NT2/D1 (cell line): ENCODE results near the gene ARID1B.

Experiments
- SUZ12 ChIP-seq: IDR thresholded peaks from 2 replicates; pipeline ENCODE4 v1.6.1; 2011; ENCODE audit not compliant: insufficient read length, insufficient read depth; ENCODE audit errors: extremely low read depth
- YY1 ChIP-seq: IDR thresholded peaks from 2 replicates; pipeline ENCODE4 v1.6.1; 2011; ENCODE audit not compliant: insufficient read length, insufficient read depth
- ZNF274 ChIP-seq: IDR thresholded peaks from 2 replicates; pipeline ENCODE4 v1.6.1; 2011; ENCODE audit warnings: mild to moderate bottlenecking, low read depth, low read length

DNA sequence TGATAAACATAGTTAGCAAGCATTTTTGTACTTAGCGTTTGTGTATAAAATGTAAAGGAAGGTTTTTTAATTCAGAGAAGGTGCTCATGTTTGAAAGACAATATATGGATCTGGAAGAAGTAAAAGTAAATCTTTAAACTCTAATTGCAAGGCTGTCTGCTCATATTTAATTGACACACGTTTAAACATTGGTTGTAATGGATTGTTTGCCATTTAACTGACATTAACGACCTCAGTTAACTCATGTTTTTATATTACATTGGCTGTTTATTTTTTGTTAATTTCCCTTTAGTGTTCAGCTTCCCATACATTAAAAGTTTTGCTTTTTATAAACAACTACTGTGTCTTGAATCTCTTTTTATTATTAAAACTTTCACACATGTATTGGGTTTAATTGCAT is 208.1 kb downstream of the ARID1B start:
- TF ChIP-seq ZNF274, result no peak
- no peak for TF ChIP-seq YY1
- no peak for TF ChIP-seq SUZ12
